Loucy (cell line): ENCODE results near the gene UBE2D2.

Experiments used
- CTCF ChIP-seq: fragments of 200-600 bp; sonication (generic); conservative IDR thresholded peaks from 2 replicates; pipeline ENCODE4 v1.5.1; 2014; ENCODE audit warnings: mild to moderate bottlenecking, antibody characterized with exemption, low read length
- EZH2phosphoT487 ChIP-seq: fragments of 200-600 bp; IDR thresholded peaks from 2 replicates; pipeline ENCODE4 v1.6.1; 2018; ENCODE audit warnings: antibody characterized with exemption, mild to moderate bottlenecking, moderate library complexity, borderline replicate concordance

GRCh38 chr5:139676951-139677735, 116.0 kb downstream of the UBE2D2 start:
- TF ChIP-seq CTCF (no peak), EZH2phosphoT487 (no peak)
